HEK293 (cell line): ENCODE data around the gene CHD2.

Experiments used
- CTCF ChIA-PET: fragments of 350-600 bp; formaldehyde crosslinking; extraction: SDS; loops from one replicate; lab custom pipeline; 2021; ENCODE audit warnings: antibody characterized with exemption; lab: Yijun Ruan, JAX
- POLR2A ChIA-PET: fragments of 300-600 bp; formaldehyde crosslinking; extraction: SDS; loops from one replicate; lab custom pipeline; 2020; ENCODE audit warnings: antibody characterized with exemption, inconsistent platforms; lab: Yijun Ruan, JAX
- H3K27ac ChIP-seq: fragments of 200-500 bp; sonication (Bioruptor generic); 2 replicates; pipeline ENCODE4 v1.5.1; 2014; ENCODE audit warnings: low read depth, low read length, control low read depth, inconsistent platforms; ENCODE audit errors: extremely low read depth
- H3K36me3 ChIP-seq, 2 experiments: fragments of 200-500 bp in 1 of 2; sonication (Bioruptor generic) in 1 of 2; 1 replicate in 1 of 2; 2 replicates in 1 of 2; pipeline ENCODE4 v1.5.1; 2014 to 2017; ENCODE audit warnings: inconsistent platforms in 2 of 2, low read length in 2 of 2; ENCODE audit not compliant: control insufficient read depth in 2 of 2, insufficient read depth in 1 of 2
- H3K4me1 ChIP-seq: fragments of 200-500 bp; sonication (Bioruptor generic); 2 replicates; pipeline ENCODE4 v1.5.1; 2014; ENCODE audit warnings: mild to moderate bottlenecking, low read length, inconsistent platforms; ENCODE audit not compliant: control insufficient read depth, insufficient read depth
- H3K4me3 ChIP-seq: 2 replicates; pipeline ENCODE4 v1.5.1; 2011; ENCODE audit warnings: low read depth, mild to moderate bottlenecking, control low read depth, low read length, moderate library complexity
- H3K9me3 ChIP-seq: fragments of 200-500 bp; sonication (Bioruptor generic); 2 replicates; pipeline ENCODE4 v1.5.1; 2014; ENCODE audit warnings: low read depth, low read length, inconsistent platforms; ENCODE audit not compliant: control insufficient read depth, insufficient read depth
- CTCF ChIP-seq: fragments of 450-650 bp; formaldehyde crosslinking; IDR thresholded peaks from 2 replicates; pipeline ENCODE4 v1.5.1; 2016; ENCODE audit warnings: missing biosample characterization, missing genetic modification characterization
- KLF10 ChIP-seq: fragments of 450-650 bp; IDR thresholded peaks from 2 replicates; pipeline ENCODE4 v1.5.1; 2018; ENCODE audit warnings: missing biosample characterization, mild to moderate bottlenecking, missing genetic modification characterization
- PRDM10 ChIP-seq: fragments of 450-650 bp; formaldehyde crosslinking; IDR thresholded peaks from 2 replicates; pipeline ENCODE4 v1.5.1; 2016; ENCODE audit warnings: missing biosample characterization, missing genetic modification characterization
- REPIN1 ChIP-seq: fragments of 450-650 bp; formaldehyde crosslinking; IDR thresholded peaks from 2 replicates; pipeline ENCODE4 v1.5.1; 2017; ENCODE audit warnings: missing biosample characterization, missing genetic modification characterization, low read depth
- SP2 ChIP-seq: fragments of 450-650 bp; formaldehyde crosslinking; IDR thresholded peaks from 2 replicates; pipeline ENCODE4 v1.5.1; 2016; ENCODE audit warnings: missing biosample characterization, missing genetic modification characterization
- SP3 ChIP-seq: fragments of 450-650 bp; formaldehyde crosslinking; IDR thresholded peaks from 2 replicates; pipeline ENCODE4 v1.5.1; 2016; ENCODE audit warnings: missing biosample characterization, missing genetic modification characterization
- YY2 ChIP-seq: fragments of 450-650 bp; formaldehyde crosslinking; IDR thresholded peaks from 2 replicates; pipeline ENCODE4 v1.5.1; 2016; ENCODE audit warnings: missing biosample characterization, missing genetic modification characterization
- ZFP69B ChIP-seq: fragments of 450-650 bp; formaldehyde crosslinking; IDR thresholded peaks from 2 replicates; pipeline ENCODE4 v1.5.1; 2016; ENCODE audit warnings: missing biosample characterization, missing genetic modification characterization
- ZNF133 ChIP-seq: fragments of 450-650 bp; formaldehyde crosslinking; IDR thresholded peaks from 2 replicates; pipeline ENCODE4 v1.5.1; 2016; ENCODE audit warnings: missing biosample characterization, missing genetic modification characterization
- ZNF239 ChIP-seq: fragments of 450-650 bp; formaldehyde crosslinking; IDR thresholded peaks from 2 replicates; pipeline ENCODE4 v1.5.1; 2016; ENCODE audit warnings: missing biosample characterization, missing genetic modification characterization
- ZNF350 ChIP-seq: fragments of 450-650 bp; formaldehyde crosslinking; IDR thresholded peaks from 2 replicates; pipeline ENCODE4 v1.5.0; 2017; ENCODE audit warnings: missing biosample characterization, mild to moderate bottlenecking, missing genetic modification characterization
- ZNF394 ChIP-seq: fragments of 450-650 bp; formaldehyde crosslinking; IDR thresholded peaks from 2 replicates; pipeline ENCODE4 v1.5.1; 2016; ENCODE audit warnings: missing biosample characterization, missing genetic modification characterization, mild to moderate bottlenecking, moderate library complexity, borderline replicate concordance
- ZNF510 ChIP-seq: fragments of 450-650 bp; formaldehyde crosslinking; IDR thresholded peaks from 2 replicates; pipeline ENCODE4 v1.5.1; 2018; ENCODE audit warnings: mild to moderate bottlenecking, missing genetic modification characterization, missing biosample characterization; ENCODE audit not compliant: insufficient replicate concordance
- ZNF548 ChIP-seq: fragments of 450-650 bp; formaldehyde crosslinking; IDR thresholded peaks from 2 replicates; pipeline ENCODE4 v1.5.1; 2016; ENCODE audit warnings: missing biosample characterization, missing genetic modification characterization
- ZNF558 ChIP-seq: fragments of 450-650 bp; formaldehyde crosslinking; IDR thresholded peaks from 2 replicates; pipeline ENCODE4 v1.5.1; 2016; ENCODE audit warnings: missing biosample characterization, missing genetic modification characterization
- ZNF561 ChIP-seq: fragments of 450-650 bp; IDR thresholded peaks from 2 replicates; pipeline ENCODE4 v1.5.1; 2018; ENCODE audit warnings: missing biosample characterization, missing genetic modification characterization, borderline replicate concordance
- ZNF623 ChIP-seq: fragments of 450-650 bp; formaldehyde crosslinking; IDR thresholded peaks from 2 replicates; pipeline ENCODE4 v1.5.1; 2016; ENCODE audit warnings: missing biosample characterization, missing genetic modification characterization
- ZNF629 ChIP-seq: fragments of 450-650 bp; formaldehyde crosslinking; IDR thresholded peaks from 2 replicates; pipeline ENCODE4 v1.5.1; 2017; ENCODE audit warnings: missing biosample characterization, missing genetic modification characterization
- ZNF747 ChIP-seq: fragments of 450-650 bp; formaldehyde crosslinking; IDR thresholded peaks from 2 replicates; pipeline ENCODE4 v1.5.1; 2016; ENCODE audit warnings: missing biosample characterization, missing genetic modification characterization
- ZNF76 ChIP-seq: fragments of 450-650 bp; formaldehyde crosslinking; IDR thresholded peaks from 2 replicates; pipeline ENCODE4; 2016; ENCODE audit warnings: low read depth, missing biosample characterization, missing genetic modification characterization, borderline replicate concordance
- ZNF776 ChIP-seq: fragments of 450-650 bp; formaldehyde crosslinking; IDR thresholded peaks from 2 replicates; pipeline ENCODE4 v1.5.0; 2017; ENCODE audit warnings: missing biosample characterization, missing genetic modification characterization, borderline replicate concordance
- ZNF777 ChIP-seq: fragments of 450-650 bp; formaldehyde crosslinking; IDR thresholded peaks from 2 replicates; pipeline ENCODE4 v1.5.1; 2017; ENCODE audit warnings: missing biosample characterization, missing genetic modification characterization, borderline replicate concordance
- ZNF792 ChIP-seq: fragments of 450-650 bp; formaldehyde crosslinking; IDR thresholded peaks from 2 replicates; pipeline ENCODE4 v1.5.1; 2016; ENCODE audit warnings: missing biosample characterization, missing genetic modification characterization
- TF ChIP-seq, protein P1 (sequence below): fragments of 450-650 bp; formaldehyde crosslinking; IDR thresholded peaks from 2 replicates; pipeline ENCODE4 v1.5.1; 2016; ENCODE audit warnings: missing biosample characterization, missing genetic modification characterization, borderline replicate concordance

Gene CHD2

DNA sequence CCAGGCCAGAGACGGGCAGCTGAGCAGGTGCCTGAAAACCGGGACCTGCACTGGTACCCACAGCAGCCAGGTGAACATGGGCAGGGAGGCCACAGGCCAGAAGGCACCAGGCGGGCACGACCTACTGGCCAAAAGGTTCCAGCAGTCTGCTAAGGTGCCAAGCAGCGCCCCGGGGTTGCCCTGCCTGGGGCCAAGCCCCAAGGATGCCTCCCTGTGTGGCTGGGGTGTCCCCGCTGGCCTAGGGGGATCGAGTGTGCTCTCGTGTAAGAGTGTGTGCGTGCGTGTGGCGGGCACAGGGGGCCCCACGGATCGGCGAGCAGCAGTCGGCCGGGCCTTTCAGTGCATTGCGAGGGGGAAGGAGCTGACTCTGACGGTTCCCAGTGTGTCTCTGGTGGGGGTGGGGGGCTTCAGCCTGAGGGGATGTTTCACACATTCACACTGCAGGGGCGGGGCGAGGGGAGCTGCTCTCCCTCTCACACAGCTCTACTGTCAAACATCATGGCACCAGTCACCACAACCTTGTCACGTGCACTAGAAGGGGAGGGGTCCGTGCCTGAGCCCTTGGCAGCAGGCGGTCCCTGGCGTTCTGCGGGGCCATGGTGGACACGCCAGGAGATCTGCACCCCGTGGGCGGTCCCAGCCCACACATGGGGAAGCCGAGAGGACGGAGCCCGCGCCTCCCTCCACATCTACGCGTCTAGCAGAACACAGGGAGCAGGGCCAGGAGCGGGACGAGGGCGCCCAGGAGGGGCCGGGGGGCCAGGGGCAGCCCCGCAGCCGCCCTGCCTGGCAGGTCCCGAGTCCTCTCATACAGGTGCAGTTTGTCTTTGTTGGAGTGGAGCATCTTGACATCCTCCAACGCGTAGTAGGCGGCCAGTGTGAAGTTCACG lies 144.4 kb downstream of the CHD2 start:
- H3K4me3 ChIP-seq: no peak overlapping the region
- H3K27ac ChIP-seq: no peak overlapping the region
- H3K4me1 ChIP-seq: no peaks in the 10 kb centered on the region
- ChIA-PET POLR2A (no interaction called here), CTCF (no interaction called here)
- peaks cover 0 to 50% of the 10 kb centered on the region in 2 experiments; a peak in 1 of 3 replicates for H3K36me3 ChIP-seq
- H3K9me3 ChIP-seq: no peaks in the 10 kb centered on the region
- TF ChIP-seq ZNF350 (tag by site-specific recombination) (no peak), PRDM10 (tag by site-specific recombination) (no peak), ZNF623 (tag by site-specific recombination) (no peak), REPIN1 (no peak), ZNF792 (tag by site-specific recombination) (no peak), ZNF76 (tag by site-specific recombination) (no peak), ZNF394 (tag by site-specific recombination) (no peak), ZNF776 (tag by site-specific recombination) (no peak), SP3 (tag by site-specific recombination) (no peak), ZNF133 (no peak), SP2 (tag by site-specific recombination) (no peak), ZNF777 (tag by site-specific recombination) (no peak), ZNF548 (no peak), ZNF747 (tag by site-specific recombination) (no peak), KLF10 (tag by site-specific recombination) (no peak)
- TF ChIP-seq, protein P1, sequence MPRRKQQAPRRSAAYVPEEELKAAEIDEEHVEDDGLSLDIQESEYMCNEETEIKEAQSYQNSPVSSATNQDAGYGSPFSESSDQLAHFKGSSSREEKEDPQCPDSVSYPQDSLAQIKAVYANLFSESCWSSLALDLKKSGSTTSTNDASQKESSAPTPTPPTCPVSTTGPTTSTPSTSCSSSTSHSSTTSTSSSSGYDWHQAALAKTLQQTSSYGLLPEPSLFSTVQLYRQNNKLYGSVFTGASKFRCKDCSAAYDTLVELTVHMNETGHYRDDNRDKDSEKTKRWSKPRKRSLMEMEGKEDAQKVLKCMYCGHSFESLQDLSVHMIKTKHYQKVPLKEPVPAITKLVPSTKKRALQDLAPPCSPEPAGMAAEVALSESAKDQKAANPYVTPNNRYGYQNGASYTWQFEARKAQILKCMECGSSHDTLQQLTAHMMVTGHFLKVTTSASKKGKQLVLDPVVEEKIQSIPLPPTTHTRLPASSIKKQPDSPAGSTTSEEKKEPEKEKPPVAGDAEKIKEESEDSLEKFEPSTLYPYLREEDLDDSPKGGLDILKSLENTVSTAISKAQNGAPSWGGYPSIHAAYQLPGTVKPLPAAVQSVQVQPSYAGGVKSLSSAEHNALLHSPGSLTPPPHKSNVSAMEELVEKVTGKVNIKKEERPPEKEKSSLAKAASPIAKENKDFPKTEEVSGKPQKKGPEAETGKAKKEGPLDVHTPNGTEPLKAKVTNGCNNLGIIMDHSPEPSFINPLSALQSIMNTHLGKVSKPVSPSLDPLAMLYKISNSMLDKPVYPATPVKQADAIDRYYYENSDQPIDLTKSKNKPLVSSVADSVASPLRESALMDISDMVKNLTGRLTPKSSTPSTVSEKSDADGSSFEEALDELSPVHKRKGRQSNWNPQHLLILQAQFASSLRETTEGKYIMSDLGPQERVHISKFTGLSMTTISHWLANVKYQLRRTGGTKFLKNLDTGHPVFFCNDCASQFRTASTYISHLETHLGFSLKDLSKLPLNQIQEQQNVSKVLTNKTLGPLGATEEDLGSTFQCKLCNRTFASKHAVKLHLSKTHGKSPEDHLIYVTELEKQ (tag by site-specific recombination): no peak

- TF ChIP-seq ZNF629 (tag by site-specific recombination): no peak
- no peak for TF ChIP-seq ZNF558 (tag by site-specific recombination)
- TF ChIP-seq CTCF: no peak
- no peak for TF ChIP-seq ZFP69B (tag by site-specific recombination)
- no peak for TF ChIP-seq ZNF548
- TF ChIP-seq ZNF561 (tag by site-specific recombination): no peak
- TF ChIP-seq ZNF510 (tag by site-specific recombination): no peak
- TF ChIP-seq YY2: no peak
- TF ChIP-seq ZNF239: no peak
- CTCF ChIA-PET: interaction anchor here (1.0 kb wide), 1 partner anchor 43 kb away, joined by 5 read pairs; no protein-coding TSS in a partner anchor
- no peak overlapping the region for H3K27ac ChIP-seq
- POLR2A ChIA-PET: no interaction called here
- no peaks in the 10 kb centered on the region for H3K4me1 ChIP-seq
- peaks cover 0 to 57% of the 10 kb centered on the region in 2 experiments; a peak in 1 of 3 replicates for H3K36me3 ChIP-seq
- H3K9me3 ChIP-seq: no peaks in the 10 kb centered on the region
- no peak overlapping the region for H3K4me3 ChIP-seq
Measured at GRCh38 chr15:93045191-93045785, 145.2 kb downstream of the CHD2 start.
